GM18507 (cell line): ENCODE results near the gene DNAH14.
"Not testable (repeated sequence)": the region's sequence is repeated elsewhere in the genome, so short reads cannot be mapped to it uniquely, and the experiment has no call there.

ENCODE experiments used
- DNase-seq: peaks from one replicate; pipeline ENCODE4 v3.0.0; 2011; ENCODE audit warnings: low read depth; ENCODE audit not compliant: insufficient read length; ENCODE audit errors: extremely low spot score
- FAIRE-seq: peaks from 2 replicates; lab custom pipeline; 2011; peaks lifted over from hg19 to GRCh38; lab: Jason Lieb, UNC

The DNAH14 gene

GRCh38 chr1:225364439-225364838 lies 435.0 kb downstream of the DNAH14 start:
- FAIRE-seq = no peak
- DNase-seq = no peak

GRCh38 chr1:225366018-225366417 lies 436.5 kb downstream of the DNAH14 start:
- DNase-seq (no peak), FAIRE-seq (no peak)

GRCh38 chr1:225366552-225366951 lies 437.1 kb downstream of the DNAH14 start:
- FAIRE-seq (no peak), DNase-seq (no peak)

- no peak for DNase-seq
- no peak for FAIRE-seq
Measured at GRCh38 chr1:225368036-225368552, 438.6 kb downstream of the DNAH14 start.

- FAIRE-seq = no peak
- DNase-seq = no peak
Measured at GRCh38 chr1:225371366-225372010, 442.0 kb downstream of the DNAH14 start.

- DNase-seq = no peak
- FAIRE-seq = no peak
Measured at GRCh38 chr1:225373155-225373554, 443.7 kb downstream of the DNAH14 start.

GRCh38 chr1:225374996-225375395 lies 445.5 kb downstream of the DNAH14 start:
- no peak for FAIRE-seq
- DNase-seq = no peak

- FAIRE-seq = no peak
- DNase-seq = no peak
Measured at GRCh38 chr1:225378880-225379279, 449.4 kb downstream of the DNAH14 start.

- DNase-seq (no peak), FAIRE-seq (no peak)
Measured at GRCh38 chr1:225380691-225381090, 451.2 kb downstream of the DNAH14 start.

- not testable (repeated sequence) for DNase-seq, FAIRE-seq
Measured at GRCh38 chr1:225386860-225387259, 457.4 kb downstream of the DNAH14 start.

- FAIRE-seq (no peak), DNase-seq (no peak)
Measured at GRCh38 chr1:225388372-225388771, 458.9 kb downstream of the DNAH14 start.

GRCh38 chr1:225389843-225390242 lies 460.4 kb downstream of the DNAH14 start:
- FAIRE-seq (no peak), DNase-seq (no peak)

GRCh38 chr1:225396357-225396756 lies 466.9 kb downstream of the DNAH14 start:
- no peak for FAIRE-seq

GRCh38 chr1:225400968-225401367 lies 471.5 kb downstream of the DNAH14 start:
- no peak for DNase-seq
- no peak for FAIRE-seq

More at GRCh38 chr1:225396357-225396756, 466.9 kb downstream of the DNAH14 start:
- no peak for DNase-seq

GRCh38 chr1:225406976-225407725 lies 477.7 kb downstream of the DNAH14 start:
- FAIRE-seq (no peak), DNase-seq (no peak)

- FAIRE-seq = no peak
- no peak for DNase-seq
Measured at GRCh38 chr1:225407755-225408154, 478.3 kb downstream of the DNAH14 start.

GRCh38 chr1:225408249-225408648 lies 478.8 kb downstream of the DNAH14 start:
- no peak for DNase-seq
- no peak for FAIRE-seq

- FAIRE-seq (no peak), DNase-seq (no peak)
Measured at GRCh38 chr1:225409051-225409450, 479.6 kb downstream of the DNAH14 start.

GRCh38 chr1:225410036-225410435 lies 480.6 kb downstream of the DNAH14 start:
- DNase-seq (no peak), FAIRE-seq (no peak)

GRCh38 chr1:225412321-225412720 lies 482.8 kb downstream of the DNAH14 start:
- no peak for FAIRE-seq
- no peak for DNase-seq

- FAIRE-seq (no peak), DNase-seq (no peak)
Measured at GRCh38 chr1:225412803-225413351, 483.4 kb downstream of the DNAH14 start.
